Frontal cortex (tissue), 4 donors: ENCODE measurements around the gene TTLL10. TPM values are rescaled to one million over a fixed set of nuclear protein-coding genes. Genes with fewer than 3 reads are reported as not detected.
"Not testable (repeated sequence)": the region's sequence is repeated elsewhere in the genome, so short reads cannot be mapped to it uniquely, and the experiment has no call there.

Source experiments
- DNase-seq, 2 donors: peaks; one replicate each; pipeline ENCODE4 v3.0.0; 2012; ENCODE audit warnings: low spot score in 2 of 2
- FAIRE-seq: peaks from 2 replicates; lab custom pipeline; 2012; peaks lifted over from hg19 to GRCh38; lab: Jason Lieb, UNC
- total RNA-seq: library from RNA; depleted of rRNA; stranded (reverse); fragments of >200 nt; gene quantifications from one replicate; pipeline ENCODE4 v1.2.3, GENCODE V29; 2014
- donor health status: control.
- donor health status: control.
- donor health status: control.

TTLL10 gene
- total RNA-seq, 1 donor from 2014 or later, result not detected

DNA sequence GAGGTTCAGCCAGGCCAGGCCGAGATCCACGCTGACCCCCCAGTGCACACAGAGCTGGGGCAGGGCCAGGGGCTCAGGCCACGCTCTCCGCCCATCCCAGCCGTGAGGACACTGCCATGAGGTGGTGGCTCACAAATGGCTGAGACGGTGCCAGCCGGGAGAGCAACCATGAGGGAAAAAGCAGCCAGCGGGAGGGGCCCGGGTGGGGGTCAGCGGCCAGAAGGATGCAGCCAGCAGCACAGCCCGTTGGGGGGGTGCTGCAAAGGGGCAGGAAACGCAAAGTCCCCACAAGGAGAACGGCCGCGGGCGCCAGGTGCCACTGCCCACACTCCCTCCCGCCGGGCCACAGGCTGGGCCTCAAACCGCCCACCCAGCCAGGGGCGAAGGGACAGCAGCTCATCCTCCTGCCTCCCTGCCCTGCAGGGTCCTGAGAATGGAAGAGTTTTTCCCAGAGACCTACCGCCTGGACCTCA, 8.3 kb downstream of the TTLL10 start:
- DNase-seq, result no peak
- FAIRE-seq, result no peak

DNA sequence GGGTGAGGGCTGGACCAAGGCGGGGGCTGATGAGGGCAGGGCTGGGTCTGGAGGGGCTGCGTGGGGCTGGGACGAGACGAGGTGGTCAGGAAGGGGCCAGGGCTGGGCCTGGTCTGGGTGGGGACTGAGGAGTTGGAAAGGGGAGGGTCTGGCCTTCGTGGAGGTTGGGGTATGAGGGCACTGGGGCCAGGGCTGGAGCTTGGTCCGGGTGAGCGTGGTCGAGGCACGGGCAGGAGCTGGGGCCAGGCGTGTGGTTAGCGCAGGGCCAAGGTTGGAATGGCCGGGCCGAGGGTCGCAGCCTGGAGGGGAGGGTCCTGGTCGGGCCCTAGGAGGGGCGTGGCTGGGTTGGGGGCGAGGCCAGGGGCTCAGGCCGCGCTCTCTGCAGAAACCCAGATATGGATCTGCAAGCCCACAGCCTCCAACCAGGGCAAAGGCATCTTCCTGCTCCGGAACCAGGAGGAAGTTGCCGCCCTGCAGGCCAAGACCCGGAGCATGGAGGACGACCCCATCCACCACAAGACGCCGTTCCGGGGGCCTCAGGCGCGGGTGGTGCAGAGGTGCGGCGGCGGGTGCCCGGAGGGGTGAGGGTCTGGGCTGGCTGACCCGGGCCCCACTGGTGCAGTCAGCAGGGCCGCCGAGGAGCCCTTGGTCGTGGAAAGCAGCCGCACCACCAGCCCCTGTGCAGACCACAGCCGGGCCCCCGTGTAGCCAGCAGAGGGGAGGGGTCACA, 9.0 kb downstream of the TTLL10 start:
- FAIRE-seq (no peak), DNase-seq (no peak)

DNA sequence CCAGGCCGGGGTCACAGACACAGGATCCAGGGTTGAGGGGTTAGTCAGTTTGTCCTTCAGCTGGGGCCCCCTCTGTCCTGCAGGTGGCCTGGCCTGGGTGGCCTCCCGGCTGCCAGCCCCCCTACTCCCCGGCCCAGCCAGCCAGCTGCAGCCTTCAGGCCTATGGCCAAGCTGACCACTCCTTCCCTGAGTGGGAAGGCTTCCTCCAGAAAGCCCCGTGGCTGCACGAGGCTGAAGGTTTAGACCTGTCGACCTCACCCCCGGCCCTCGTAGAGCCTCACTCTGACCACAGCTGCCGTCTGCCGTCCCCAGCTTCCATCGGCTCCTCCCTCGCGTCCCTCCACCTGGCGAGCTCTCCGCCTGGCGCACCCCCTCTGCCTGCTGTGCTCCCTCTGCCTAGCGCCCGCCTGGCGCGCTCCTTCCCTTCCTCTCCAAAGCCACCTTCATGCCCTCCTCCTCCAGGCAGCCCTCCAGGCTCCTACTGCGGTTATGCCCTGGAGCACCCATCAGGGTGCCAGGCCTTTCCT, 9.6 kb downstream of the TTLL10 start:
- DNase-seq (no peak), FAIRE-seq (no peak)

DNA sequence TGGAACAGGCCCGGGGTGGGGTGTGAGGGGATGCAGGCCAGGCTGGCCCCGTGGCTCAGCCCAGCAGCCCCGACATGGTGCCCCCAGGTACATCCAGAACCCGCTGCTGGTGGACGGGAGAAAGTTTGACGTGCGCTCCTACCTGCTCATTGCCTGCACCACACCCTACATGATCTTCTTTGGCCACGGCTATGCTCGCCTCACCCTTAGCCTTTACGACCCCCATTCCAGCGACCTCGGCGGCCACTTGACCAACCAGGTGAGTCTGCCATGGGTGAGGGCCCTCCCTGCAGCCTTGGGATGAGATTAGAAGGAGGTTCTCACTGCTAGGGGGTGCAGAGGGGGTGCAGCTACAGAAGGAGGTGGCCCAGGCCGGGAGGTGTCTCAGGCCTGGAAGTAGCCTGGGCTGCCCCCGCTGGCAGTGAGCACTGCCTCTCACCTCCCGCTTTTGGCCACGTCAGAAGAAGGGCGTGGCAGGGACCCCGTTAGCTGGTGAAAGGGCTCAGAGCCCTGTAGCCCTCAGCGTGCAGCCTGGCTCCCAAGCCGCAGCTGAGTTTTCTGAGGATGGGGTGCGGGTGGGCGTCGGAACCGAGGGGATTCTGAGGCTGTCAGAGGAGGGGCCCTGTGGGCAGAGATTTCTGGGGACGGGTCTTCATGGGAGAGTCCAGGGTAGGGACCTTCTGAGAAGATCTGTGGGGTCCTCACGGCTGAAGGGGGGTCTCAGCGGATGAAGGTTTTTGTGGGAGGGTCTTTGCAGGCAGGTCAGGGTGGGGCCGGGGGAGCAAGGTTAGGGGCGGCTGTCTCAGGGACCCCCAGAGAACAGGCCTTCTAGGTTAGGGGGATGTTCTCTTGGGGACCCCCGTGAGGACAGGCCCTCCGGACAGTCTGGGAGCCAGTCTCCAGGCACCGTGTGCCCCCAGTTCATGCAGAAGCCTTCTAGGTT, 10.4 kb downstream of the TTLL10 start:
- no peak for FAIRE-seq
- DNase-seq, result no peak

DNA sequence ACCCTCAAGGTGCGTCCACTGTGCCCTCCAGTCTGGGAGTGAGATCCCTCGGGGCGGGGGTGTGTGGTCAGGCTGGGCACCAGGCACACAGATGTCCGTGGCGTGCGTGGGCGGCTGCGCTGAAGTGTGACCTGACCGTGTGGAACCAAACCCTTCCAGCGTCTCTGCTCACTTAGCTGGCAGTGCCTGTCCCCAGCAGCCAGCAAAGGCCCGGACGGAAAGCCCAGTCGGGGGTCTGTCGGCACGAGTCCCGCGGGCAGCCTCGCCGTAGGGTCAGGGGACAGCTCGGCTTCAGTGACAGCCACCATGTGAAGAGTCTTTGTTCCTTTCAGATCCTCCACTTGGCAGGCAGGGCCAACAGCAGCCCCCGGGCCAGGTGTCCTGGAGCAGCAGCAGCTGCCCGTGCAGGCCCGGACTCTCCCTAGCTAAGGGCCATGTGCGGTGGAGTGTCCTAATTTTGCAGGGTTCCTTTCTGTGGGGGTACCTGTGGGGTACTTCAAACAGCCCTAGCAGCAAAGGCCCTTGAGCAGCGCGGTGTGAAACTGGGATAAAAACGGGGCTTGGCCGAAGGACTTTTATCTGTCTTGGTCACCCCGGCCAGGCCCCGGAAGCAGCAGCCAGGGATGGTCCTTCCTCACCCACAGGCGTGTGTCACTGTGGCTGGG, 11.6 kb downstream of the TTLL10 start:
- DNase-seq (no peak), FAIRE-seq (no peak)

DNA sequence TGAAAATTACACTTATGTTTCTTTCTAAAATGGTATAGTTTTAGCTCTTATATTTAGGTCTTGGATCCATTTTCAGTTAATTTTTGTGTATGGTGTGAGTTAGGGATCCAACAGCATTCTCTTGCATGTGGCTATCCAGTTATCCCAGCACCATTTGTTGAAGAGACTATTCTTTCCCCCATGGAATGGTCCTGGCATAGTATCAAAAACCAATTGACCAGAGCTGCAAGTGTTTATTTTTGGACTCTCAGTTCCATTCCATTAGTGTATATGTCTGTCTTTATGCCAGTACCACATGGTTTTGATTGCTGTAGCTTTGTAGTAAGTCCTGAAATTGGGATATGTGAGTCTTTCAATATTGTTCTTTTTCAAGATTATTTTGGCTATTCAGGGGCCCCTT, 14.3 kb downstream of the TTLL10 start:
- no peak for FAIRE-seq
- no peak for DNase-seq

DNA sequence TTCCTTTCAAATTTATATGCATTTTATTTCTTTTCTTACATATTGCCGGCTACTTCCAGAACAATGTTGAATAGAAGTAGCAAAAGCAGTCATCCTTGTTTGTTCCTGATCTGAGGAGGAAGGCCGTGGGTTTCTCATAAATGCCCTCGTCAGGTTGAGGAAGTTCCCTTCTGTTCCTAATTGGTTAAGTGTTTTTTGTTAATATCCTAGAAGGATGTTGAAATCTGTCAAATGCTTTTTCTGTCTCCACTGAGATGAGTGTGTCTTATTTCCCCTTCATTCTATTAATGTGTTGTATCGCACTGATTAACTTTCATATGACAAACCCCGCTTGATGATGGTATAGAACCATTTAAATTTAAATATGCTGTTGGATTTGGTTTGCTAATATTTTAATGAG, 15.4 kb downstream of the TTLL10 start:
- FAIRE-seq (no peak), DNase-seq (no peak)

DNA sequence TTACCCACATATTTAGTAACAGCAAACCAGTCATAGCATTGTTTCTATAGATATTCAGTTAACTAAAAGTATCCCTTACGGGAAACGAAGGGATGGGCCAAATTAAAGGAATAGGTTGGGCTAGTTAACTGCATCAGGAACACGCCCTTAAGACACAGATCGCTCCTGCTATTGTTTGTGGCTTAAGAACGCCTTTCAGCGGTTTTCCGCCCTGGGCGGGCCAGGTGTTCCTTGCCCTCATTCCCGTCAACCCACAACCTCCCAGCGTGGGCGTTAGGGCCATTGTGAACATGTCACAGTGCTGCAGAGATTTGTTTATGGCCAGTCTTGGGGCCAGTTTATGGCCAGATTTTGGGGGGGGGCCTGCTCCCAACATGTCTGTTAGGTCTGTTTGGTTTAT, 18.1 kb downstream of the TTLL10 start:
- DNase-seq (no peak), FAIRE-seq (no peak)

DNA sequence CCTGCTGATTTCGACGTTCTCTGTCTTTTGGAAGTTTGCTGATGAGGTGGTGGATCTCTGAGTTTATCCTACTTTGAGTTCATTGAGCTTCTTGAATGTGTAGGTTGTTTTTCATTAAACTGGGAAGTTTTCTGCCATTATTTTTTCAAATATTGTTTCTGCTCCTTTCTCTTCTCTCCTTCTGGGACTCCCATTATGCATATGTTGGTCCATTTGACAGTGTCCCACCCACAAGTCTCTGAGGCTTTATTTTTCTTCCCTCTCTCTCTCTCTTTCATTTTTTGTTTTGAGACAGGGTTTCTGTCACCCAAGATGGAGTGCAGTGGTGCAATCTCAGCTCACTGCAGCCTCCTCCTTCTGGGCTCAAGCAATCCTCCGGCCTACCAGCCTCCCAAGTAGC, 21.0 kb downstream of the TTLL10 start:
- FAIRE-seq (no peak), DNase-seq (no peak)

DNA sequence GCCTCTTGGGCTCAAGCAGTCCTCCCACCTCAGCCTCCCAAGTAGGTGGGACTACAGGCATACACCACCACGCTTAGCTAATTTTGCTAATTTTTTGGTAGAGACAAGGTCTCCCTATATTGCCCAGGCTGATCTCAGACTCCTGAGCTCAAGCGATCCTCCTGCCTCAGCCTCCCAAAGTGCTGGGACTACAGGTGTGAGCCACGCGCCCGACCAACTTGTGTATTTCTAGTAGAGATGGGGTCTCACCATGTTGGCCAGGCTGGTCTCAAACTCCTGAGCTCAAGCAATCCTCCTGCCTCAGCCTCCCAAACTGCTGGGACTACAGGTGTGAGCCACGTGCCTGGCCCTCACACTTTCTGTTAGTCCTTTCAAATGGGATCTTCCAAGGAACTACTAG, 22.0 kb downstream of the TTLL10 start:
- not testable (repeated sequence) for FAIRE-seq, DNase-seq

DNA sequence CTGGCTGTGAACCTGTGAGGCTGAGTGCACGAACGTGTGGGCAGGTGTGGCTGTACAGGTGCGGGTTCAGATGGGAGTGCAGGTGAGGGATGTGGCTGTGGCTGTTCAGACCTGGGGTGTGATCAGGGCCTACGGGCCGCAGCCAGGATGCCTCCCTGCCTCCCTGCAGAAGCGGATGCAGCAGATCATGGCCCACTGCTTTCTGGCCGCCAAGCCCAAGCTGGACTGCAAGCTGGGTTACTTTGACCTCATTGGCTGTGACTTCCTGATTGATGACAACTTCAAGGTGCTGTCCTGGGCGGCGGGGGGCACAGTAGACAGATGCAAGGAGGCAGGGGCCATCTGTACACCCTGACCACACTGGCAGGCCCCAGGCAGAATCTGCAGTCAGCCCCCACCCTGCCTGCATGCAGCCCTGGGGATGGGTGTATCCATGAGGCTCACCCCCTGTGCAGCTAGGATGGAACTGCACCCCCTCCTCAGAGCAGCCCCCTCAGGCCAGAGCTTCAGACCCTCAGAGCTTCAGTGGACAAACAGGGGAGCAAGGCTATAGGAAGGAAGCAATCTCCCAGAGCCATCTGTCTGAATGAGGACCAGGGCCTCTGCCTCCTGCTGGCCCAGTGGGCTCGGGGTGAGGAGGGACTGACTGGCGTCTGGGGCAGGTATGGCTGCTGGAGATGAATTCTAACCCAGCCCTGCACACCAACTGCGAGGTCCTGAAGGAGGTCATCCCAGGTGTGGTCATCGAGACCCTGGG, 22.9 kb downstream of the TTLL10 start:
- FAIRE-seq, result no peak
- DNase-seq, result no peak

DNA sequence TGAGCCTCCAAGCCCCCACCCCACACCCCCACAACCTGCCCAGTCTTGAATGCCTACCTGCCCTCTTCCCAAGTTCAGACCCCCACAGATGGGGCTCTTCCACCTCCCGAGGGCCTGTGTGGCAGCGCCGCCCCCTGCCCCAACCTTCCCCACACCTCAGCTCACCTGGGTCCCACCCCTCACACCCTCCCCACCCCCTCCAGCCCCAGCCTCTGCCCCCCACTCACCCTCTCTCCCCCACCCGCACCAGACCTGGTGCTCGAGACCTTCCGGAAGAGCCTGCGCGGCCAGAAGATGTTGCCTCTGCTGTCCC, 23.5 kb downstream of the TTLL10 start:
- DNase-seq (no peak), FAIRE-seq (no peak)

DNA sequence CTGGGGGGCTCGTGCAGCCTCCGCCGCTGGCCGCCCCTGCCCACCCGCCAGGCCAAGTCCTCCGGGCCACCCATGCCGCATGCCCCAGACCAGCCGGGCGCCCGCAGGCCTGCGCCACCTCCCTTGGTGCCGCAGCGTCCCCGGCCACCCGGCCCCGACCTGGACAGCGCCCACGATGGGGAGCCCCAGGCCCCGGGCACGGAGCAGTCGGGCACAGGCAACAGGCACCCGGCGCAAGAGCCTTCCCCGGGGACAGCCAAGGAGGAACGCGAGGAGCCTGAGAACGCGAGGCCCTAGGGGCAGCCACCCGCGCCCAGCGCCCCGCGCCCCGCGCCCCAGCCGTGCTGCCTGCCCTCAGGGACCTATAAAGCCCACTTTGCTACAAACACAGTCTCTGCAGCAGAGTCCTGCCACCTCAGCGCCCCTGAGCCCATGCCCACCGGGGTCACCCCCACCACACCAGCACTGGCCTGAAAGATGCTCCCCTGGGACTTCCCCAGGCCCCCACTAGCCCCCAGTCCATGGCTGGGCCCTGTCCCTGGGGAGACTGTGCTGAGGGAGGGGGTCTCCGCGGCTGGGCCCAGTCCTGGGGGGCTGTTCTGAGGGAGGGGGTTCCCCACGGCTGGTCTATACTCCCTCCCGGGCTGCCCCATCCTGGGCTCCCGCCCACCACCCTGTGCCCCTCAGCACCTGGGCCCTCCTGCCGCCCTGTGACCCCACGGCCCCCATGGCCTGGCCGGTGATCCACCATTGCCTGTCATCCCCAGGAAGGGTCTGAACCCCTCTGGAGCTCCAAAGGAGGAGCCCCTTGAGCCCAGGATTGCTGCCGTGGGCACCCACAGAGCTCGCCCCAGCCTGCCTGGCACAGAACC, 24.1 kb downstream of the TTLL10 start:
- DNase-seq (no peak), FAIRE-seq (no peak)

DNA sequence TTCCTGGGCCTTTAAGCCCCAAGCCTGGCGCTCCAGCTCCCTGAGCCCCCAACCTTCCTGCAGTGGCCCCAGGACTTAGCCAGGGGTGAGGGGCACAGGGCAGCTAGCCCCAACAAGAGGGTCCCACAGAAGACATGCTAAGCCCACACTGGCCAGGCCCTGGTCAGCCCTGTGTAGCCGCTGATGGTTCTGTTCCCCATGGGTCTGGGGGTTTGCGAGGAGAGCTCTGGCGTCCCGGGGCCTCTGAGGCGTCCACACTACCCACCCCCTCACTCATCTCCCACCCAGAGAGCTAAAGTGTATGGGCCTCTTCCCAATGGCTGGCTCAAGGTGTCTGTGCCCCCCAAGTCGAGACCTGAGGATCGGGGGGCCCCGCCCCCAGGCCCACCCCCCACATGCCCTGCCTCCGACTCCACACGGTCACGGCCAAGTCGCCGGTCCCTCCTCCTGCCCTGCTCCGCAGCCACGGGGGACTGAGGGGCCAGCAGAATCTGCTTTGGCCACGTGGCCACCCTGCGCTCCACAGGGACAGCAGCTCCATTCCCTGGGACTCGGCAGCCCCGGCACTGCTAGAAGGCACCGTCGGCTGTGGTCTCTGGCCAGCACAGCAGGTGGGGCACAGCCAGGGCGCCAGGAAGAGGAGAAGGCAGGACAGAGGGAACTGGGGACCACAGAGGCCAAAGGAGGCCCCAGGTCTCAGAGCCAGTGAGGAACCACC, 24.9 kb downstream of the TTLL10 start:
- FAIRE-seq (no peak), DNase-seq (no peak)

DNA sequence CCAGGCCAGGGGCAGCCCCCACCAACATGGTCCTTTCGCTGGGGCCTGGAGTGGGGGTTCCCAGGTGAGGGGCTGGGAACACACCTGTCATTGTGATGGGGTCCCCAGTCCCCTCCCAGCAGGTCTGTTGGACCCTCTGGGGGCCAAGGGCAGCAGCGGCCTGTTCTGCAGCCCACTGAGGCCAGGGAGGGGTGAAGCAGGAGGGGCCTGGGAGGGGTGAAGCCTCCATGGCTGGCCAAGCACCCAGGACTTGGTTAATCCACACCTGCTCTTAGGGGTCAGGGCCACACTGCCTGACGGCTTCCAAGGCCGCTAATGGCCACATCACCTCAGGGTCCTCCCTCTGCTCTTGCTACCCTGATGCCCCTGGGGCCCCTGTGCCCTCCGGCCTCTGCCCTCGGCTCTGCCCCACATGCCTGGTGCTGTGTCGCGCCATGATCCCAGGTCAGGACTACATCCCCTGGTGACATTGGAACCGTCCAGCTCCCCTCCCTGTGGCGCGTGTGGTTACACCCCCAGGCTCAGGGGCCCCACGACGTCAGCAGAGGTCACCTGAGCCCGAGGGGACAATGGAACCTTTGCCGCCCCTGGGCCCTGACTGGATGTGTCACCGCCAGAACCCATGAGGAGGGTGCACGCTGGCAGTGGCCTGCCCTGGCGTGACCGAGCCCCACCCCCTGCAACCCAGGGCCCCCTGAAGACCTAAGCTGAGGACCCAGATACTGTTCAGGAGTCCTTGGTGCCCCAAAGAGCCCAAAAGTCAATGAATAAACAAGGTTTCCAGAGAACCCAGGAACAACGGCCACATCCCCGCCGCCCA, 25.7 kb downstream of the TTLL10 start:
- no peak for DNase-seq
- FAIRE-seq, result no peak

DNA sequence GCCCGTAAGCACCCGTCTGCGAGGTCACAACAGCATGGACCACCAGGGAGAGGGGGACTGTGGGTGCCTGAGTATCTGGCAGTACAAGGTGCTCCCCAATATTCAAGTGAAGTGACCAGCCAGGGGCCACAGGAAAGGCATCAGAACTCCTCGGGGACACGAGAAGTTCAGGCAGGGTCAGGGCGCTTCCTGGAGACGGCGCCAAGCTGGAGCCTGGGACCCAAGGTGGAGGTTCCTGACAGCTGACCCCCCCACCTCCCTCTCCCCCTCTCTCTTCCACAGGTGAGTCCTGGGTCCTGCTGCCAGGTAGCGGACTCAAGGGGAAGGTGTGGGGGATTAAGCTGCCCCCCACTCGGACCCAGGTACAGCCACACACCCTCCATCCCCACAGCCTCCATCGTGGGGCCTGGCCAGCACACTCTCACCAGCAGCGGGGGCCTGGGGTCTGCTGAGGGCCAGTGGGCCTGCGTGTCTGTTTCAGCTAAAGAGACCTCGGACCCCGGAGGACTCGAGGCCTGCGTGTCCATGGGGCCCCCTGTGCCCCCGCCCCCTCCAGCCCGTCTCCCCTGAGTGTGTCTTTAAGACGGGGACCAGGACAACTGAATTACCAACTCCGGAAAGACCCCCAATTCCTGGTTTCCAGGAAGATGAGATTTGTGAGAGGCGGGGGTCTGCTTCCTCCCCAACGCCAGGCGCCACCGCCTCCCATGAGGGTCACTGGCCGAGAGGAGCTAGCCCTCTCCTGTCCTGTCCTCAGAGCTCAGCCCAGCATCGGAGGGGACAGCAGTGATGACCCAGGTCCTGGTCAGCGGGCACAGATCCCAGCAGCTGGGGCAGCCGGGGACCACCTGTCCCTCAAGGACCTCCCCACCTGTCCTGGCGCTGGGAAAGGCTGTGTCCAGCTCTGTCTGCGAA, 26.5 kb downstream of the TTLL10 start:
- no peak for DNase-seq
- no peak for FAIRE-seq
